HG02852 (cell line): ENCODE measurements around the gene RNF26.

Experiments used
- ATAC-seq: cut with Tn5 transposase; IDR thresholded peaks from one replicate; pipeline ENCODE4 v1.9.1; 2021; ENCODE audit warnings: mild to moderate bottlenecking, moderate library complexity; ENCODE audit not compliant: unreplicated experiment

Gene RNF26

DNA sequence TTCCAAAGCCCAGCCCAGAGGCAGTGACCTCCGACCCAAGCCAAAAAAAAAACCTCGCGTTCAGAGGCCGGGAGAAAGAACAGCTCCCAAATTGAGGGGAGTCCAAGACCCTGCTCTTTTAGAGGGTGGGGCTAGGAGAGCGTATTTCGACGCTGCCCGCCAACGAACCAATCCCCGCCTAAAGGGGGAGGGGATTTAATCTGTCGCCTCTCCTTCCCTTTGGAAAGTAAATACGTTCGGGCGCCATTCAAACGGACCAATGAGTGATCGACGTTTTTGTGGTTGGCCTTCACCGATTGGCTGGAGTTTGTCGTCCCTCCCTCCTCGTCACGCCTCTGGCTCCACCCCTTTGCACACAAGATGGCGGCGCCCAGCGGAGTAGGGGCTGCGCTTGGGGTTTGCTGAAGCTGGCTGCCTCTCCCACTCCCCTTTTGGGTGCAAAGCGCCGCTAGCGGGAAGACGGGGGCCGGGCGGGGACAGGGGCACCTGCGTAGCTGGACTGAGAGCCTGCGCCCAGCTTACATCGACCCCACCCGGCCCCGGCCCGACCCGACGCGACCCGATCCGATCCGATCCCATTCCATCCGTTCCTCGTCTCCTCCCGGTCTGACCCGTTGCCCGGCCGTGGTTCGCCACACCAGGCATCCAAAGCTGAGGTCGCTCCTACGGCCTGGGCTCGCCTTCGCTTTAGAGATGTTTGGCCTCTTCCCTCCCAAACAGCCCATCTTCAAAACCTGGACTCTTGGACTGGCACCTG lies at the start of gene RNF26:
RNF26 (plus strand) TSS at position 354 of the 757 bp plus-strand sequence. CDS start 596 bp downstream, outside the sequence.
- ATAC-seq, result peak; percentile 91

GRCh38 chr11:119285431-119285830 lies 48.9 kb upstream of the RNF26 start:
- no peak for ATAC-seq

DNA sequence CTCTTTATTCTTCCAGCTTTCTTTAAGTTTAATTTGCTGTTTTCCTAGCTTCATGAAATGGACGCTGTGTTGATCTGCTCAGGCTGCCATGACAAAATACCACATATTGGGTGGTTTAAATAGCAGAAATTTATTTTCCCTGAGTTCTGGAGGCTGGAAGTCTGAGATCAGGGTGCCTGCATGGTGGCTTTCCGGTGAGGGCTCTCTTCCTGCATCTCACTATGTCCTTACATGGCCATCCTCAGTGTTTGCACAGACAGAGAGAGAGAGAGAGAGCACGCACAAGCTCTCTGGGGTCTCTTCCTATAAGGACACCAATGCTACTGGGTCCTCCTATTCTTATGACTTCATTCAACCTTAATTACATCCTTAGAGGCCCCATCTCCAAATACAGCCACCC lies 46.1 kb upstream of the RNF26 start:
- ATAC-seq, result no peak

DNA sequence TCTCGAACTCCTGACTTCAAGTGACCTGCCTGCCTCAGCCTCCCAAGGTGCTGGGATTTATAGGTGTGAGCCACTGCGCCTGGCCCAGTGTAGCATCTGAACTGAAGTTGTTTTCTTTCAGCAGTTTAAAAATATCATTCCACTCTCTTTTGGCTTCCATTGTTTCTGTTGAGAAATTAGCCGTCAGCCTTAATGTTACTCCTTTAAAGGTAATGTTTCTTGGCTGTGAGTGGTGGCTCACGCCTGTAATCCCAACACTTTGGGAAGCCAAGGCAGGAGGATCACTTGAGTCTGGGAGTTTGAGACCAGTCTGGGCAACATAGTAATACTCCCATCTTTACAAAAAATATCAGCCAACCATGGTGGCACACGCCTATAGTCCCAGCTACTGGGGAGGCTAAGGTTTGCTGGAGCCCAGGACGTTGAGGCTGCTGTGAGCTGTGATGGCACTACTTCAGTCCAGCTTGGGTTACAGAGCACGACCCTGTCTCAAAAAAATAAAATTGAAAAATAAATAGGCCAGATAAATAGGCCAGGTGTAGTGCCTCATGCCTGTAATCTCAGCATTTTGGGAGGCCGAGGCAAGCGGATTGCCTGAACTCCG lies 43.3 kb upstream of the RNF26 start:
- ATAC-seq, result no peak

DNA sequence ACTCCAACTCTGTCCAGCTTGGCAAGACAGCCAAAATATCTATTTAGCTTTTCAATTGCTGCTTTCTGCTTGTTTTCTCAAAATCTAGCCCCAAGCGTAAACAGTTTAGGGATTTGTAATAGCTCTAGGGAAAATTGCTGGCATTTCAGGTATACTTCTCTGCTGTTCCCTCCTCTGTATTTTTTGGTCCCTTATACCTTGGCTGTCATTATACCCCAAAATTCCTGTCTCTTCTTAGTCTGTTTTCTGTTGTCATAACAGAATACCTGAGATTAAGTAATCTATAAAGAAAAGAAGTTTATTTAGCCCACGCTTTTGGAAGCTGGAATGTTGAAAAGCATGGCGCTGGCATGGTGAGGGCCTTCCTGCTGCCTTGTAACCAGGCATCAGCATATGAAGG lies 40.9 kb upstream of the RNF26 start:
- no peak for ATAC-seq

DNA sequence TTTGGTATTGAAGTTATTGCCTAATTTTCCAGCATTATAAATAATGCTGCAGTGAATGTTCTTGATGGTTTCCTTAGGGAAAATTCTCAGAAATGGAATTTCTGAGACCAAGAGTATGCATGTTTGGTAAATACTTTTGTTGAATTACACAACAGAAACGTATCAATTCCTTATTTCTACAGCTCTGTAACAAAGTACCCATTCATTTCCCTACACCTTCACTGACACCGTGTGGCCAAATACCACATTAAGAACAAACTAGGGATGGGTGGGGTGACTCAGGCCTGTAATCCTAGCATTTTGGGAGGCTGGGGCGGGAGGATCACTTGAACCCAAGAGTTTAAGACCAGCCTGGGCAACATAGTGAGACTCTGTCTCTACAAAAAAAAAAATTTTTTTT lies 39.1 kb upstream of the RNF26 start:
- no peak for ATAC-seq

GRCh38 chr11:119297938-119298337 lies 36.4 kb upstream of the RNF26 start:
- no peak for ATAC-seq

DNA sequence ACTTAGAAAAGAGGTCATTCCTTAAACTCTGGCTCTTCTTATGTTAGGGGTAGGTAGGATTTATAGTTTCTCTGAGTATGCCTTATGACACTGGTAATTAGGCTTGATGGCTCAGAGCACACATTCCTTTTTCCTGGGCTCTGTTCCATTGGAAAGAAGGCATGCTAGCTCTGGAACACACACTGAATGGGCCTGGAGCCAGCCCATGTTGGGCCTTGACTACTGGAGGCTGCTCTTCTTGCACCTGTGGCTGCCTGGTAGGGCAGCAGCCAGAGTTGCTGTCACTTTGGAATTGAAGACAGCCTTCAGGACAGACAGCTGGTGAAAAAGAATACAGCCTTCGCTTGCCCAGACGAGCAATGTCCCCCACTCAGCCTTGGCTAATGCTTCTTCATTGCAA lies 35.6 kb upstream of the RNF26 start:
- ATAC-seq, result no peak

GRCh38 chr11:119299416-119299815 lies 34.9 kb upstream of the RNF26 start:
- no peak for ATAC-seq

- no peak for ATAC-seq
Measured at GRCh38 chr11:119300198-119300964, 33.9 kb upstream of the RNF26 start.

GRCh38 chr11:119303227-119303718 lies 31.1 kb upstream of the RNF26 start:
- no peak for ATAC-seq

GRCh38 chr11:119305556-119306372 lies 28.6 kb upstream of the RNF26 start:
- ATAC-seq, result no peak

- ATAC-seq, result no peak
Measured at GRCh38 chr11:119306373-119306890, 27.9 kb upstream of the RNF26 start.

- no peak for ATAC-seq
Measured at GRCh38 chr11:119307219-119307618, 27.1 kb upstream of the RNF26 start.

GRCh38 chr11:119307974-119308373 lies 26.4 kb upstream of the RNF26 start:
- ATAC-seq, result no peak

DNA sequence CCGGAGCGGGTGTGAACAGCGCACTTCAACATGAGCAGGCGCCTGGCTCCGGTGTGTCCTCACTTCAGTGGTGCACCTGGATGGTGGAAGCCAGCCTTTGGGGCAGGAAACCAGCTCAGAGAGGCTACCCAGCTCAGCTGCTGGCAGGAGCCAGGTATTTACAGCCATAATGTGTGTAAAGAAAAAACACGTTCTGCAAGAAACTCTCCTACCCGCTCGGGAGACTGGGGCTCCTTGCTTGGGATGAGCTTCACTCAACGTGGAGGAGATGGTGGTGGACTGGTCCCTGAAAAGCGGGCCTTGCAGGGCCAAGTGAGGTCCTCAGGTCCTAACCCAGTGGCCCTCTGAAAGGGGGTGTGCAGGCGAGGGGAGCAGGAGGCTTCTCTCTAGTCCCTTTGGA lies 24.9 kb upstream of the RNF26 start:
- ATAC-seq, result no peak

DNA sequence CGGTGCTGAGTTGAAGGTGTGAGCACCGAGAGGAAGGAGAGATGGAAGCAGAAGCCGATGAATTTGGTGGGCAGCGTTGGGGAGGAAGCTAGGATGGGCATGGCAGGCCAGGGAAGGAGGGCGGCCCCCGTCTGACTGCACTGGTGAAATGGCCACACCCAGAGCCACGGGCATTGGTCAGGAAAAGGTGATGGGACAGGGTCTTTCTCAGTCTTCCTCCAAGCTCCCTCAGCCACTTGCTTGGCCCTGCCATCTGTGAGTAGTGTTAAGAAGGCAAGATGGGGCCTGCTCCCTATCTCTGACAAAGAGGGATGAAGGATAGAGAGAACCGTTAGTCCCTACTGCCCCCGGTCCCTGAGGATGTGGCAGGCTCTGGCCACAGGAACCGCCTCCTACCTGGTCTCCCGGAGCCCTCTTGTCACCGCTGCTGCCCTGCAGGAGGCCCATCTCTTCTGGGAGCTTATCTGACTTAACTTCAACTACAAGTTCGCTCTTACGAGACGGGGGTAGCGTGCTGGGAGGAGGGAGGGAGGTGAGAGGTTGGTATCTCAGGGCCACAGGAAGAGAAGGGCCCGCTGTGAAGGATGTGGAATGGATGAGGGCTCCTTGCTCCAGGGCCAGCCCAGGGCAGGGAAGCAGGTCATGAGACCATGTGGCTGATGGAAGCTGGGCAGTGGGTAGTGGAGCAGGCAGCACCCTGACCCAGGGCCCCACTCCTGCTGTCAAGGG lies 24.2 kb upstream of the RNF26 start:
- ATAC-seq, result no peak

GRCh38 chr11:119310682-119311052 lies 23.7 kb upstream of the RNF26 start:
- no peak for ATAC-seq

DNA sequence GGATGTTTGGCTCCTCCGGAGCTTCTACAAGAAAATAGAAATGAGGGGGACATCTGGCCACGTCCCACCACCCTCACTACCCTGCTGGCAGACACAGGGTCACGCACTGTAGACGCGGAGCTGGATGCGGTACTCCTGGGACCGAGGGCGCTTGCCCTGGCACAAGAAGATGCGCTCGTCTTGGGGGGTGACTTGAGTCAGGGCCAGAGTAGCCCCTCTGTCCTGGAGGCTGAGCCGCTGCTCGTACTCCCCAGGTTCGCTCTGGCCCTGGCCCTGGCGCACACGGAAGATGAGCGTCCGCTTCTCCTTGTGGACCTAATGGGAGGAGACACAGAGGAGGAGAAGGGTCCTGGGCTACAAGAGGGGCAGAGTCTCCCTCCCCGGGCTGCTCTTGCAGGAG lies 19.6 kb upstream of the RNF26 start:
- no peak for ATAC-seq
